Loucy (cell line): Measurements from ENCODE around the gene MBD4.
"Not testable (repeated sequence)": the region's sequence is repeated elsewhere in the genome, so short reads cannot be mapped to it uniquely, and the experiment has no call there.

Experiments
- H2AFZ ChIP-seq: fragments of 200-600 bp; sonication (generic); 2 replicates; pipeline ENCODE4 v1.6.0; 2016; ENCODE audit warnings: antibody characterized with exemption, mild to moderate bottlenecking, low read length, moderate library complexity
- H3F3A ChIP-seq: fragments of 200-600 bp; 2 replicates; pipeline ENCODE4 v1.6.0; 2016; ENCODE audit warnings: antibody characterized with exemption, low read depth, mild to moderate bottlenecking
- H3K27me3 ChIP-seq: fragments of 200-600 bp; sonication (generic); 2 replicates; pipeline ENCODE4 v1.6.1; 2014; ENCODE audit warnings: low read length, mild to moderate bottlenecking; ENCODE audit not compliant: insufficient read depth, poor library complexity, severe bottlenecking
- H3K36me3 ChIP-seq: fragments of 200-600 bp; sonication (generic); 2 replicates; pipeline ENCODE4 v1.6.1; 2016; ENCODE audit warnings: low read length; ENCODE audit not compliant: insufficient read depth
- H3K4me1 ChIP-seq: fragments of 200-600 bp; sonication (generic); 2 replicates; pipeline ENCODE4 v1.5.1; 2014; ENCODE audit warnings: low read length, mild to moderate bottlenecking; ENCODE audit not compliant: insufficient read depth, poor library complexity, severe bottlenecking
- H3K4me2 ChIP-seq: fragments of 200-600 bp; sonication (generic); 2 replicates; pipeline ENCODE4 v1.6.0; 2014; ENCODE audit warnings: antibody characterized with exemption, low read length, low read depth, mild to moderate bottlenecking; ENCODE audit not compliant: poor library complexity, severe bottlenecking
- H3K4me3 ChIP-seq: fragments of 200-600 bp; sonication (generic); 2 replicates; pipeline ENCODE4 v1.5.1; 2014; ENCODE audit warnings: low read length, mild to moderate bottlenecking, mixed read lengths; ENCODE audit not compliant: poor library complexity, severe bottlenecking
- H3K79me2 ChIP-seq: fragments of 200-600 bp; sonication (generic); 2 replicates; pipeline ENCODE4 v1.6.1; 2014; ENCODE audit warnings: low read length; ENCODE audit not compliant: insufficient read depth
- H3K9ac ChIP-seq: fragments of 200-600 bp; sonication (generic); 2 replicates; pipeline ENCODE4 v1.6.0; 2014; ENCODE audit warnings: mild to moderate bottlenecking, low read depth, low read length, moderate library complexity; ENCODE audit not compliant: poor library complexity, severe bottlenecking
- H3K9me2 ChIP-seq: fragments of 200-600 bp; sonication (generic); replicated peaks from 2 replicates; pipeline ENCODE4 v1.6.1; 2016; ENCODE audit warnings: low read depth, low read length, mixed read lengths
- H3K9me3 ChIP-seq: fragments of 200-600 bp; sonication (generic); 2 replicates; pipeline ENCODE4 v1.6.1; 2014; ENCODE audit warnings: mild to moderate bottlenecking, antibody characterized with exemption, low read length, low read depth; ENCODE audit not compliant: insufficient read depth
- H4K20me1 ChIP-seq: fragments of 200-600 bp; sonication (generic); 2 replicates; pipeline ENCODE4 v1.6.0; 2014; ENCODE audit warnings: antibody characterized with exemption, low read length, mild to moderate bottlenecking; ENCODE audit not compliant: insufficient read depth, poor library complexity, severe bottlenecking
- CTCF ChIP-seq: fragments of 200-600 bp; sonication (generic); conservative IDR thresholded peaks from 2 replicates; pipeline ENCODE4 v1.5.1; 2014; ENCODE audit warnings: mild to moderate bottlenecking, antibody characterized with exemption, low read length
- EZH2phosphoT487 ChIP-seq: fragments of 200-600 bp; IDR thresholded peaks from 2 replicates; pipeline ENCODE4 v1.6.1; 2018; ENCODE audit warnings: antibody characterized with exemption, mild to moderate bottlenecking, moderate library complexity, borderline replicate concordance

MBD4 gene

GRCh38 chr3:129398803-129399144 is 41.0 kb downstream of the MBD4 start:
- Histone ChIP-seq H3K4me3 (peak overlapping the region; percentile 99), H3K4me2 (peak overlapping the region; percentile 100), H2AFZ (peak overlapping the region; percentile 83), H3K9me2 (no peaks in the 10 kb centered on the region), H3K9me3 (no peaks in the 10 kb centered on the region), H3K9ac (peak overlapping the region; percentile 92), H3F3A (no peaks in the 10 kb centered on the region), H3K4me1 (peaks cover 41% of the 10 kb centered on the region), H3K27me3 (no peaks in the 10 kb centered on the region), H4K20me1 (peaks cover 37% of the 10 kb centered on the region), H3K79me2 (peaks cover 50% of the 10 kb centered on the region), H3K36me3 (no peaks in the 10 kb centered on the region)
- TF ChIP-seq CTCF (no peak), EZH2phosphoT487 (no peak)

- not testable (repeated sequence) for H3K27me3 ChIP-seq, H3F3A ChIP-seq, H3K9me2 ChIP-seq, H3K9me3 ChIP-seq, H3K4me3 ChIP-seq, H2AFZ ChIP-seq, H3K4me2 ChIP-seq, H3K9ac ChIP-seq
- peaks cover 39% of the 10 kb centered on the region for H4K20me1 ChIP-seq
- peaks cover 37% of the 10 kb centered on the region for H3K4me1 ChIP-seq
- peaks cover 35% of the 10 kb centered on the region; the same call in 1 of the 2 replicates for H3K36me3 ChIP-seq
- H3K79me2 ChIP-seq = peaks cover 47% of the 10 kb centered on the region
Measured at GRCh38 chr3:129393760-129394564, 45.8 kb downstream of the MBD4 start.

GRCh38 chr3:129393271-129393670 is 46.5 kb downstream of the MBD4 start:
- H3K9me3 ChIP-seq = no peaks in the 10 kb centered on the region
- peaks cover 40% of the 10 kb centered on the region for H3K79me2 ChIP-seq
- H3F3A ChIP-seq = no peaks in the 10 kb centered on the region
- H2AFZ ChIP-seq = no peak overlapping the region
- no peak for TF ChIP-seq EZH2phosphoT487
- no peak for TF ChIP-seq CTCF
- peaks cover 33% of the 10 kb centered on the region for H3K4me1 ChIP-seq
- H3K4me2 ChIP-seq = no peak overlapping the region
- no peak overlapping the region for H3K4me3 ChIP-seq
- peaks cover 32% of the 10 kb centered on the region for H4K20me1 ChIP-seq
- no peaks in the 10 kb centered on the region for H3K27me3 ChIP-seq
- no peak overlapping the region for H3K9ac ChIP-seq
- H3K9me2 ChIP-seq = no peaks in the 10 kb centered on the region
- H3K36me3 ChIP-seq = peaks cover 38% of the 10 kb centered on the region; the same call in 1 of the 2 replicates

- Histone ChIP-seq H3K4me1 (peaks cover 23% of the 10 kb centered on the region), H3K36me3 (peaks cover 48% of the 10 kb centered on the region; the same call in 1 of the 2 replicates), H4K20me1 (peaks cover 23% of the 10 kb centered on the region), H3K79me2 (peaks cover 30% of the 10 kb centered on the region)
- not testable (repeated sequence) for H3K9me2 ChIP-seq, H3F3A ChIP-seq, H3K27me3 ChIP-seq, H3K9me3 ChIP-seq, H3K9ac ChIP-seq, H3K4me2 ChIP-seq, H2AFZ ChIP-seq, H3K4me3 ChIP-seq
Measured at GRCh38 chr3:129392106-129392887, 47.5 kb downstream of the MBD4 start.

GRCh38 chr3:129391583-129391982 is 48.2 kb downstream of the MBD4 start:
- not testable (repeated sequence) for H3K4me2 ChIP-seq, H3K4me3 ChIP-seq
- peaks cover 15% of the 10 kb centered on the region for H4K20me1 ChIP-seq

More at GRCh38 chr3:129391583-129391982, 48.2 kb downstream of the MBD4 start:
- H3F3A ChIP-seq, H3K9me3 ChIP-seq, H3K9ac ChIP-seq, H3K27me3 ChIP-seq, H2AFZ ChIP-seq, H3K9me2 ChIP-seq: not testable (repeated sequence)
- H3K4me1 ChIP-seq = peaks cover 18% of the 10 kb centered on the region
- H3K36me3 ChIP-seq = peaks cover 54% of the 10 kb centered on the region; the same call in 1 of the 2 replicates
- H3K79me2 ChIP-seq = peaks cover 23% of the 10 kb centered on the region
